HG02943 (cell line): ENCODE results near the gene AP3S2.
"Not testable (repeated sequence)": the region's sequence is repeated elsewhere in the genome, so short reads cannot be mapped to it uniquely, and the experiment has no call there.

Experiments
- ATAC-seq: cut with Tn5 transposase; IDR thresholded peaks from one replicate; pipeline ENCODE4 v1.9.1; 2021; ENCODE audit warnings: mild to moderate bottlenecking, low read depth, moderate library complexity; ENCODE audit not compliant: unreplicated experiment

The AP3S2 gene

GRCh38 chr15:89783861-89784685, 109.7 kb downstream of the AP3S2 start:
- no peak for ATAC-seq

DNA sequence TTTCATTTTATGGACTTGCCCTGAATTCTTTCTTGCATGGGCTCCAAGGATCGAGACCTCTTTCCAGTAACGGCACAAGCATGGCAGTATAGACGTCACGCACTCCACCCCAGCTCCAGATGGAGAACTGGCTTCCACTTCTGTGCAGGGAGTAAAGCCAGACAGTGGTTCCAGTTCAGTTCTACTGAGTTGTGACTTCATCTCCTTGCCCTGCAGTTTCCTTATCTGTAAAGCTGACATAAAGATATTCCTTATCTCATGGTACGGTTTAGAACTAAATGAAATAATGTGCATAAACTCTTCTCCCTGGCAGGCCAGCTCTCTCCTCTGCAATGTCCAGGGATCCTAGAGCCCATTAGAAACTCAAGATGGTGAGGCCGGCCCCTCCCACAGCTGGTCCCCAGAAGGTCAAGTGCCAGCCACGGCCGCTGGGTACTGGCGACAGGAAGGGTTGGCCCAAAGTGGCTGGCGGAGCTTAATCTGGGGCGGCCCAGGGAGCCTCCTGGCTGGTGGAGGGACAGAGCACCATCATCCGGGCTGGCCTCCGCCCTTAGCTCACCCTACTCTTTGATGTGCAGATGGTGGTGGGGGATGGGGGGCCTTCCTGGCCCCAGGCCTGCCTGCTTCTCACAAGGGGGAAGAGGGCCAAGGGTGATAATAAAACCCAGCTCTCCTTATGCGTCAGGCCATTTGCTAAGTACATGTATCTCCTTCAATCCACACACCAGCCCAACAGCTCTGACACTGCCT, 110.5 kb downstream of the AP3S2 start:
- ATAC-seq, result no peak

- not testable (repeated sequence) for ATAC-seq
These were observed 111.2 kb downstream of the AP3S2 start for GRCh38 chr15:89782619-89782950.

- ATAC-seq, result no peak
These were observed 111.7 kb downstream of the AP3S2 start for GRCh38 chr15:89781891-89782618.

GRCh38 chr15:89781055-89781454, 112.7 kb downstream of the AP3S2 start:
- no peak for ATAC-seq

DNA sequence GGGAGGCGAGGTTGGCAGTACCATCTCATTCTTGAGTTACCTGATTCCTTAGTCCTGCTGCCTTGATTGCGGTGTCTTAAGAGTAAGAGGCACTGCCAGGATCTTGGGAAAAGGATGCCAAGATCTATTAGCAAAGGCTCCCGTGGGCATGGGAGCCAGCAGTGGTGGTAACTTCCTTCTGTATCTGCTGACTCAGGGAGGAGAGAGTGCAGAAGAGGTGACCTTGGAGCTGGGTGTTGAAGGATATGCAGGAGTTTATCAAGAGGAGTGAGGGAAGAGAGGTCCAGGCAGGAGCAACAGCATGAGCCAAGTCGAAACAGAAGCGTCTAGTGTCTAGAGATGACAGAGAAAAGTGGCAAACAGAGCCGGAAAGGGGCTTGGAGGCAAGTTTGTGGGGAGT, 113.2 kb downstream of the AP3S2 start:
- ATAC-seq, result no peak
